Measurements from ENCODE around the gene RFWD3.

- TF ChIP-seq TAF1 (IDR thresholded peaks at IDR 0.05; ENCODE audit: borderline replicate concordance, low read depth, low read length): no peak
- no peak for TF ChIP-seq POLR2A (IDR thresholded peaks at IDR 0.05; ENCODE audit: low read depth, low read length)
- no peak for TF ChIP-seq POLR2AphosphoS5 (IDR thresholded peaks at IDR 0.05; ENCODE audit: low read depth, low read length)
Observed at GRCh38 chr16:74601126-74601871, 65.4 kb downstream of the RFWD3 start.
